HL-60/S4 treated with retinoic acid at 250 ng/mL for 4 days and 3 days (cell line): ENCODE data around the gene SEC24D.
"Not testable (repeated sequence)": the region's sequence is repeated elsewhere in the genome, so short reads cannot be mapped to it uniquely, and the experiment has no call there.

Experiments used
- in situ Hi-C: fragments of 300-500 bp; cut with MboI; formaldehyde crosslinking; loops from 2 replicates; pipeline ENCODE4 v1.7.0; 2022; ENCODE audit warnings: low sequenced_read_pairs

The SEC24D gene, protein sequence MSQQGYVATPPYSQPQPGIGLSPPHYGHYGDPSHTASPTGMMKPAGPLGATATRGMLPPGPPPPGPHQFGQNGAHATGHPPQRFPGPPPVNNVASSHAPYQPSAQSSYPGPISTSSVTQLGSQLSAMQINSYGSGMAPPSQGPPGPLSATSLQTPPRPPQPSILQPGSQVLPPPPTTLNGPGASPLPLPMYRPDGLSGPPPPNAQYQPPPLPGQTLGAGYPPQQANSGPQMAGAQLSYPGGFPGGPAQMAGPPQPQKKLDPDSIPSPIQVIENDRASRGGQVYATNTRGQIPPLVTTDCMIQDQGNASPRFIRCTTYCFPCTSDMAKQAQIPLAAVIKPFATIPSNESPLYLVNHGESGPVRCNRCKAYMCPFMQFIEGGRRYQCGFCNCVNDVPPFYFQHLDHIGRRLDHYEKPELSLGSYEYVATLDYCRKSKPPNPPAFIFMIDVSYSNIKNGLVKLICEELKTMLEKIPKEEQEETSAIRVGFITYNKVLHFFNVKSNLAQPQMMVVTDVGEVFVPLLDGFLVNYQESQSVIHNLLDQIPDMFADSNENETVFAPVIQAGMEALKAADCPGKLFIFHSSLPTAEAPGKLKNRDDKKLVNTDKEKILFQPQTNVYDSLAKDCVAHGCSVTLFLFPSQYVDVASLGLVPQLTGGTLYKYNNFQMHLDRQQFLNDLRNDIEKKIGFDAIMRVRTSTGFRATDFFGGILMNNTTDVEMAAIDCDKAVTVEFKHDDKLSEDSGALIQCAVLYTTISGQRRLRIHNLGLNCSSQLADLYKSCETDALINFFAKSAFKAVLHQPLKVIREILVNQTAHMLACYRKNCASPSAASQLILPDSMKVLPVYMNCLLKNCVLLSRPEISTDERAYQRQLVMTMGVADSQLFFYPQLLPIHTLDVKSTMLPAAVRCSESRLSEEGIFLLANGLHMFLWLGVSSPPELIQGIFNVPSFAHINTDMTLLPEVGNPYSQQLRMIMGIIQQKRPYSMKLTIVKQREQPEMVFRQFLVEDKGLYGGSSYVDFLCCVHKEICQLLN

DNA sequence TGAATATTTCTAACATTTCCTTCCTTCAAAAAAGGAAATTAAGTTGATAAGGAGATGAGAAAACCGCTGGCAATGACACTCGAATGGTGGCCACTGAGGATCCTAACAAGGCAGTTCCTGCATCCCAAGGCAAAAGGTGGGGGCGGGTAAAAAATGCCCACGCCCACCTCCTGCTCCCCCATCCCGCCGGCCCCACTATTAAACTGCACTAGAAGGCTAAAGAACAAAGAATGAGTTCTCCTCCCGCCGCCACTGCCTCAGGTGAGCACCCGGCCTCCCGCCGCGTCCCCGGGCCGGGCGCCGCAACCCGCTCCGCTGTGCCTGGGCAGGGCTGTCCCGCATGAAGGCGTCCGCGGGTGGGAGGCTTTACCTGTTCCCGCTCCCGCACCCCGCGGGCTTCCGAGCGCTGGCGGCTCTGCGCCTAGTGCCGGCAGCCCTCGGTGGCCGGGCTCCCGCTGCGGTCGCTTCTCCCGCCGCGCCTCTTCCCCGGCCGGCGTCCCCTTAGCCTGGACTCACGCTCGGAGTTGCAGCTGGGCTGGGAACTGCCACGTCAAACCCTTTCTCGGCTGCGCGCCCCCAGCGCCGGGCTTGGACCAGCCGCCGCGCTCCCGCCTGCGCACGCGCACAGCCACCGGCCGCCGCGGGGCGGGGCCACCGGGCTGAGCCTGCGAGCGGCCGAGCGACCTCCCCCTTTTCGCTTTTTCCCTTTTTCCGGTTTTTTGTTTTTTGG, at the start of gene SEC24D:
Gene SEC24D (minus strand): TSS at position 556 of the 730 bp plus-strand sequence. CDS start 2,430 bp downstream, outside the sequence.
- in situ Hi-C loops: no loop called here

DNA sequence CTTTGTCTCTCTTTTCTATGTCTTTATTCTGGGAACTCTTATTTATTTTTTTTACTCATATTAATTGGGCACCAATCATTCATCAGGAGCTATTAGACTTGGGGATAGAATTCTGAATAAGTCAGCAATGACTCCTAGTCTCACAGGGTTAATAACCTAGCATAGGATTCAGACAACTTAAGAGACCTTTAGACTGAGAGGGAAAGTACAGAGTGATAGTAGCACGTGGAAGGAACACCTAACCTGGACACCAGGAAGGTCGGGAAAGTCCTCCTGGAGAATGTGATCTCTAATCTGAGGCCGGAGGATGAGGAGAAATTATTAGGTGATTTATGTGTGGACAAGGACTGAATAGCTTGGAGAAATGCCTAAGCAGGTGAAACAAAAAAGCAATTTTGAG, 48.8 kb upstream of the SEC24D start:
- in situ Hi-C loops: no loop called here

DNA sequence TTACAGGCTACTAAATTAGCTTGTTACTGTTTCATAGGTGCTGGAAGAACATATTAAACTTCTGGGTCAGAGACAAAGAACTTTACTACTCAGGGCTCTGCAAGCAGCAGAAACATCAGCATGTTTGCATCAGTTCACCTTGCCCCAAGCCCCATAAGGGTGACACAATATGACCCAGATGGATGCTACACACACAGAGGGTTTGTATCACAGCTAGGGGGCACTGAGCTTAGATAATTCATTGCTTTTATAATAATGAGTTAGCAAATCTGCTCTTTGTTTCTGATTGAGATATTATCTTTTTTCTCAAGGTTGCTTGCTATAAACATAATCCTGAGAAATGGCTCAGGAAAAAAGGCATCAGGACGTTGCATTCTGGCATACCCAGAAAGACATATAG, 47.9 kb upstream of the SEC24D start:
- in situ Hi-C loops: no loop called here

DNA sequence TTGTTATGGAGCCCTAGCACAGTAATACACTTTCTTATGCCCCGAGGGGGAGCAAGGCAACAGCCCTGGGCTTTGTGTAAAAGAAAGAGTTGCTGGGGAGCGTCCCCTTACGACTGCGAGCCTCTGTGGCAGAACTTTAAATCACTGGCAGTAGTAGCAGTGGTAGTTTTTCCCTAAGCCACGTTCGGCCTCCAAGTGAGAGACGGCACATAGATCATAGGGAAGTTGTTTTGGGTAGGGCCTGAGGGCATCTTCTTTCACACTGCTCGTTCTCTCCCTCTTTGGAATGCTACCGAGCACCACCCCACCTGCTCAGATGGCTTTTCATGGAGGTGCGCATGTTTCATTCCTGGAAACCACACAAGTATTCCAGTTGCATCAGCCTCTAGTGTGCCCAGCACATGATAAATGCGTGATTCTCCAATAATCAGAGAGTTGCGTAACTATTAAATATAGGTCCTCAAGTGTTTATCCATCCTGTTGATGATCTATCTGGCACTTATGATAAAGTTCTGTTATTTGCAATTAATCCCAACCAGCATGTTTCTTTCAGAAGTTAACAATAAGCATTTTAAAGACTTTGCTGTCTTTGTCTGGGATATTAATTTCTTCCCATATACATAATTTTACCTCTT, 45.7 kb upstream of the SEC24D start:
- in situ Hi-C loops: no loop called here

DNA sequence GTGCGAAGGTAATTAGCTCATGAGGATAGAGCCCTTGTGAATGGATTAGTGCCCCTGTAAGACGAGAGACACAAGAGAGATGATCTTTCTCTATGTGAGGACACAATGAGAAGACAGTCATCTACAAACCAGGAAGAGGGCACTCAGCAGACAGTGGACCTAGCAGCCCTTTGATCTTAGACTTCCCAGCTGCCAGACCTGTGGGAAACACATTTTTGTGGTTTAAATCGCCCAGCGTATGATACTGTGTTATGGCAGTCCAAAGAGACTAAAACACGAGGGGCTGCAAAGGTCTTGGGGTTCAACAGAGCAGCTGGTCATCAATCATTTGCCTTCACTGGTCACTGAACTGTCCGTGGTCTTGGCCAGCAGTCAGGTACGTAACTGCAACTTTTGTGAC, 43.5 kb upstream of the SEC24D start:
- in situ Hi-C loops: no loop called here

DNA sequence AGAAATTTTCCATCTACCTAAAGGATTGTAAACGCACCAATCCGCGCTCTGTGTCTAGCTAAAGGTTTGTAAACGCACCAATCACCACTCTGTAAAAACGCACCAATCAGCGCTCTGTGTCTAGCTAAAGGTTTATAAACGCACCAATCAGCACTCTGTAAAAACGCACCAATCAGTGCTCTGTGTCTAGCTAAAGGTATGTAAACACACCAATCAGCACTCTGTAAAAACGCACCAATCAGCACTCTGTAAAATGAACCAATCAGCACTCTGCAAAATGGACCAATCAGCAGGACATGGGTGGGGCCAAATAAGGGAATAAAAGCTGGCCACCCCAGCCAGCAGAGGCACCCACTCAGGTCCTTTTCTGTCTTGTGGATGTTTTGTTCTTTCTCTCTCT, 42.6 kb upstream of the SEC24D start:
- in situ Hi-C loops: not testable (repeated sequence)

DNA sequence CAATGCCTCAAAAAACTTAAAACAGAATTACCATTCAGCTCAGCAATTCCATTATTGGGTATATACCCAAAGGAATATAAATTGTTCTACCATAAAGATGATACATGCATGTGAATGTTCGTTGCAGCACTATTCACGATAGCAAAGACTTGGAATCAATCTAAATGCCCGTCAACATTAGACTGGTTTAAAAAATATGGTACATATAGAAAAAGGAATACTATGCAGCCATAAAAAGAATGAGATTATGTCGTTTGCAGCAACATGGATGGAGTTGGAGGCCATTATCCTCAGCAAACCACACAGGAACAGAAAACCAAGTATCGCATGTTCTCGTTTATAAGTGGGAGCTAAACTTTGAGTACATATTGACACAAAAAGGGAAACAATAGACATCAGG, 41.9 kb upstream of the SEC24D start:
- in situ Hi-C loops: no loop called here

DNA sequence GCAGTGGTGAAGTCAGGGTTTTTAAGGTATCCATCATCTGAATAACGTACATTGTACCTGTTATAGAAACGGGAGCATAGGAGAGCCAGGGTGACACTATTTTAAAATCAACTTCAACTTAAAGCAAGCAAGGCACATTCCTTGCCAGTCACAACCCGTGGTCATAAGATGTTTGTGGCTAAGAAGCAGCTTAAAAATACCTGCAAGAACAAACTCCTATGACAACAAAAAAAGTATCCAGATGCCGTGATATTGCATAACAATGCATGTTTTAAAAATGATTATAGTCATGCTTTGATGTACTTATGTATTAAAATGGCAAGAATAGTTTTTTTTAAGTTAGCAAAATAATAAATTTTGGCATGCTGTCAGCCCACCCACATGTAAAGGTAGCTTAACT, 36.3 kb upstream of the SEC24D start:
- in situ Hi-C loops: no loop called here

DNA sequence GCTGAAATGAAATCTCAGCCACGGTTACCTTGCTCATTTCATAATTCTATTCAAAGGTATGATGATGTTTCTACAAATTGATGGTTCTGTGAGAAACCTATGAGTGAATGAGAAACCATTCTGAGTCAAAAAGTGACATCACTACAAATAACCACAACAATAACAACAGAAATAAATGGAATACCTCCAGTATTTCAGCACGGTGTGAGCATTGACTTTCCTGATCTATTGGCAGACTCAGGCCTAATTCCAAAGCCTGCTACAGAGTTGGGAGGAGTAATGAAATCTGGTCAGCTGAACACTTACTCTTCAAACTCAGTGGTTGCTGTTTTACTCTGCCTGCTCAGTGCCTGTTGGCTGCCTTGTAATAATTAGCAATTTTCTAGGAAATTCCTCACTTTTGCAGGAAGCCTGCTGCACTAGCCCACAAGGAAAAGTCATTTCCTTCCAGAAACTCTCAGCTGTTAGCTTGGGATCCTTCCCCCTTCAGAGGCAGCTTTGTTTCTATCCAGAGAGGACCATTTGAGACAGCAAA, 33.9 kb upstream of the SEC24D start:
- in situ Hi-C loops: no loop called here

DNA sequence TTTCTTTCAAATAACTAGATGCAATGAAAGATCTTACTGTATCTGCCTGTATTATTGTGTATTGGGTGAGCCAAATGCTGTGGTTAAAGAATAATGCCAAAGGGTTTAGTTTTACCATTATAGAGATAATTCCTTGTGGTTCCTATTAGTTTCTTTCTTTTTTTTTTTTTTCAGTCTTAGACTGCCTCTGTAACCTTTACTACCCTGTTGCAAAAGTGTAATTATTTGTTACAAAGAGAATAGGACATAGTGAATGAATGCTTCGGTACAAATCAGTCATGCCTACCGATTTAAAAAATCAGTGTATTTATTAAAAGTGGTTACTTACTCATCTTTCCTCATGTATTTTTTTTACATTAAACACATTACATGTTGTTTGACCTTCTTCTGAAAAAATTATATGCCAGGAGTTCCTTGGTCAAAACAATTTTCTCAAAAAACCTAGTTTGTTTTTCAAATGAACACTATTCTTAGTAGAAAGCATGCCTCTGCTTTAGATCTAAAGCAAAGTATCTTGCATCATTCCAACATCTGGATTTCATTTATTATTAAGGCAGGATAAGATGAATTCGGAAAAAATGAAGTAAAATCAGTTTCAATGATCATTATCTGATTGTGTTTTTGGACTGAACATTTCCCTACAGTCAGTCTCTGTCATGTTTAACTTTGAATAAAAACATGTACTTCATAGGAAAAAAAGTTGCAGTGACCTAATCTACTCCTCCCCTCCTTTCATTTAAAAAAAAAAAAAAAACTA, 31.6 kb upstream of the SEC24D start:
- in situ Hi-C loops: no loop called here

DNA sequence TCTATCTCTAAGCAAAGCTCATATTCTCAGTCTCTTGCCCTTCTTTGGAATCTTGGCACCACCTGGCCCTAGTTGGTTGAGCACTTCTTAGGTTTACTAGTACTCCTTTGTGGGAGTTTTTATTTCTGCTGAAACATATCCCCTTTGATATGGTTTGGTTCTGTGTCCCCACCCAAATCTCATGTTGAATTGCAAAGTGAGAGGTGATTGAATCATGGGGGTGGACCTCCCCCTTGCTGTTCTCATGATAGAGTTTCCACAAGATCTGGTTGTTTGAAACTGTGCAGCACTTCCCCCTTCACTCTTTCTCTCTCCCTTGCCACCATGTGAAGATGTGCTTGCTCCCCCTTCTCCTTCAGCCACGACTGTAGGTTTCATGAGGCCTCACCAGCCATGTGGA, 30.5 kb upstream of the SEC24D start:
- in situ Hi-C loops: no loop called here

DNA sequence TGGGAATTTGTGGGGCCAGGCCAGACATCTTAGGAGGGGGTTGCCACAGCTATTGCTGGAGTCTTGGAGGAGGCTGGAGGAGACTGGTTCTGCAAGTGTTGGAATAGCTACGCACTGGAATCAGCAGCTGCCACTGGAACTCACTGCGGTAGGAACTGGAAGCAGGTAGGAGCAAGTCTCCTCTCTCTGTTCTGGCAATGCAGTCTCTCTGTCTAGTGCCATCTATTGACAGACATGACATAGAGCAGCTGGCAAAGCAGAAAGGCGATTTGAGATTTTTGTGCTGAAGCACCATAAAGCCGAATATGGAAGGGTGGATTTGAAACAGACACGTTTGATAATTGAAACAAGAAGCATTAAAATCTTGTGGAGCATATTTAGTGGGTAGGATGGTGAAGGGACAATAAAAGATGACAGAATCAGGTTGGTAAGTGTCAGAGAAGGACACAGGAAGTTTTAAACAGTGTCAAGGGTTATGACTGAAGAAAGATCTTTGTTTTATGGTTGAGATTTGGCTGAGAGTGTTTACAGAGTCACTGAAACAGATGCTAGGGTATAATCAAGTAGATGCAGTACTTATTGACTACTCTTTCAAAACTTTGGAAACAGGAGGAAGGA, 29.3 kb upstream of the SEC24D start:
- in situ Hi-C loops: no loop called here

DNA sequence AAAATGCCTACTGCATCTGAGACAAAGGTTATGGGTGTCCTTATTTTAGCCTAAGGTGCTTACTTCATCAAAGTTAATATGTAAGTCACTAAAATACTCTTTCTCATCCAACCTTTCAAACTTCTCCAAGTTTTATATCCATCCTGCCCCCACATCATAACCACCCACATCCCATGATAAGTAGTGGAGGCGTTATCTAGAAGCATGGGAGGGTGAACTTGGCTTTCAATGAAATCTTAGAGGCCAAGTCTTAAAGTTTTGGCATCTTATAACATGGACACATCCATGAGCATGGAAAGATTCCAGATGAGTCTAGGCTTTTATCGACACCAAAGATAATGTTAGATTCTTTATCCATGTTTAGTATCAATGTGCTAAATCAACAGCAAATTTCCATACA, 22.9 kb upstream of the SEC24D start:
- in situ Hi-C loops: no loop called here

DNA sequence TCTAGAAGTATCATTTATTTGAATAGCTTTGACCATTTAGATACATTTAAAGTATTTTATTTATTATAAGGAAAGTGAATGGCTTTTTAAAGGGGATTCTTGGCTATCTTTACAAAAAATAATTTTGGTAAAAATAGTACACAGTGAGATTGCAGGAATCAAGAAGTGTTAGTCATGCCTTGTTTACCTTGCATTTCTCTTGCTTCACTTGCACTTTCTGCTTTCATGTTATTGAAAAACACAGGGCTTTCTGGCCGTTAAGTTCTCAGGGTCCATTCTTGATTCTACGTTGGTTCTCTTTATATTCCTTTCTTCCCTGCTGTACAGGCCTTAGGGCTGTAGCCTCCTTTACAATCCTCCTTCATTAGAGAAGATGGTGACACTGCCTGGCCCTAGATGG, 21.8 kb upstream of the SEC24D start:
- in situ Hi-C loops: no loop called here

DNA sequence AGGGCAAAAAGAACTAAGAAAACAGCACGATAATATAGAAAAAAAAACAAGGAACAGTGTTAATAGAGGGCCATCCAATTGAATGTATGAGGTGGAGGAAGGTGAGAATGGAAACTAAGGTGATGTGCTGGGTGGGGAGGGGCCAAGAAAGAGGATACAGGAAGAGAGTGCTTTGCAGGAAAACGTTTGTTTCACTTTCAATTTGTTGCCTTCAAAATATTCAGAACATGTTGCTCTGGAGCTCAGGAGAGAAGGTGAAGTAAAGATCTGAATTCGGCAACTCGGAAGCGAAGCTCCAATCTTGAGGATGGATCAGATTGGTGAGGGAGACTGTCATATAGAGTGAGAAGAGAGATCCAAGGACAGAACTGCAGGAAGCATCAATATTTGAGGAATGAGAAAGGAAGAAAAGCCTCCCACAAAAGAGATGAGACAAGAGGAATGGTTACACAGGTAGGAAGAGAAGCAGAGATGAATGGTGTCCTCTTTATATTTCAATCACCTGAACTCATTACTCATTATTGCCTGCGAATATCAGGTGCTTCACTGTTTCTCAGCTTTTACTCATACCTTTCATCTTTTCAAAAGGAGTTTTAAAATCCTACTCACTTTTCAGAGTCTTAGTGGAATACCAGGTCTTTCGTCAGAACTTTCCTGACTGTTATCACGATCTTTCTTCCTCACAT, 14.7 kb upstream of the SEC24D start:
- in situ Hi-C loops: no loop called here

DNA sequence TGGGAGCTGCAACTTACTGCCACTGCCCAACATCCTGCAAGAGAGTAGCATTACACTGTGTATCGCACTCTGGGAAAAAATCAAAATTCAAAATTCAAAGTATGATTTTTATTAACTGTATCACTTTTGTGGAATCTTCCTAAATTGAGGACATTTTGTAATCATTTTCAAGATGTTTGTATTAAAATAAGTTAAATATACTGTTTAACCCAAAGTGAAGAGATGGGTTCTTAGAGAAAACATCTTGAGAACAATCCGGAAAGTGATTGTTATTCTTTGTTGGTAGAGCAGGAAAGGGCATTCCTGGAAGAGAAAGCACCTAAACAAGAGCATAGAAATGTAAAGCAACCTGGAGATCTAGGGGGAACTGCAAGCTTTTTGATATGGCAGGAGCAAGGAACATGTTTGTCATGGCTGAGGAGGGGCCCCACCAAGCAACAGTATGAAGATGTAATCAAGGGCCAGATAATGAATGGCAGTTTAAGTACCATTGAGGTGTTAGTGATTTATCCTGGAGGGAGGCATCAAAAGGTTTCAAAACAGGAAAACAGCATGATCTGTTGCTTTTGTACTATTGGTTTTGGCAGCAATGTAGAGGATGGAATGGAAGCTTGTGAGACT, 14.1 kb upstream of the SEC24D start:
- in situ Hi-C loops: no loop called here

DNA sequence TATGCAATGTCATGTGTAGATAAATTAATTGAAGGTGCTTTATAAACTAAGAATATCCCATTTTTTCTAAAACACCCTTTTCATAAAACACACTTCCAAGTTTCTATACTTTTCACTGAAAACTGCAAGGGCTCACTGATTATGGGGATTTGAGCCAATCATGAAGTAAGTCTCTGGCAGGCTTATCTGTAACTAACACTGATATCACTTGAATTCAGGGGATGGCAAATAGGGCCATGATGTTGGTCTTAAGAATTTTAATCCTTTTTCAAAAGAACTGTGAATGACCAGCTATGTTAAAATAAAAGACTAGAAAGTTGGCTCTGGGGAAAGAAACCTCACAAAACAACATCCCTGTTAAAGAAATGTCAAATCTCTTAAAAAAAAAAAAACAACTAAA, 13.0 kb upstream of the SEC24D start:
- in situ Hi-C loops: no loop called here

DNA sequence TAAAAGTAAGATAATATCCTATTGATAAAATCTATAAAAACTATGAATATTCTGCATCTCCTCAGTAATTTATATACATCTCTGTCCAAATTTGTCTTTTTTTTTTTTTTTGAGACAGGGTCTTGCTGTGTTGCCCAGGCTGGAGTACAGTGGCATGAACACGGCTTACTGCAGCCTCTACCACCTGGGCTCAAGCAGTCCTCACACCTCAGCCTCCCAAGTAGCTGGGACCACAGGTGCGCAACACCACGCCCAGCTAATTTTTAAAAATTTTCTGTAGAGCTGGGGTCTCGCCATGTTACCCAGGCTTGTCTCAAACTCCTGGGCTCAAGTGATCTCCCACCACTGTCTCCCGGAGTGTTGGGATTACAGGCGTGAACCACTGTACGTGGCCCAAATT, 12.3 kb upstream of the SEC24D start:
- in situ Hi-C loops: no loop called here
